ENCODE results near the gene COP1.
A peak's percentile ranks its signal among the peaks of the same experiment; 100 is the strongest.

Gene COP1

GRCh38 chr1:175935166-175935565, 271.9 kb downstream of the COP1 start:
- no peak for DNase-seq
- peaks cover 12% of the 10 kb centered on the region for H3K4me1 ChIP-seq (ENCODE audit: control insufficient read depth, low read depth, low read length)
- H3K79me2 ChIP-seq (ENCODE audit: control insufficient read depth, insufficient read depth, low read length), result no peaks in the 10 kb centered on the region
- H2AK5ac ChIP-seq (ENCODE audit: low read length), result no peak overlapping the region
- H3K36me3 ChIP-seq (ENCODE audit: control insufficient read depth, insufficient read depth, low read length), result no peaks in the 10 kb centered on the region
- no peaks in the 10 kb centered on the region for H3K27me3 ChIP-seq (ENCODE audit: insufficient read depth, low read length, poor library complexity)
- H3K79me1 ChIP-seq (ENCODE audit: low read length), result no peaks in the 10 kb centered on the region
- no peak overlapping the region for H3K4me3 ChIP-seq (ENCODE audit: low read length)
- H3K18ac ChIP-seq (ENCODE audit: low read length), result peak overlapping the region; percentile 96
- no peak overlapping the region for H4K5ac ChIP-seq (ENCODE audit: low read length)
- WGBS (ENCODE audit: extremely low coverage, insufficient coverage, low lambda C conversion rate), result no CpG with 5 or more reads among the region's 3 CpGs
- peak overlapping the region; percentile 89 for H4K8ac ChIP-seq (ENCODE audit: low read depth, low read length)
- peak overlapping the region; percentile 60 for H2BK5ac ChIP-seq (ENCODE audit: low read length)
- peak overlapping the region; percentile 88 for H2BK120ac ChIP-seq (ENCODE audit: low read depth, low read length)
- H2BK15ac ChIP-seq (replicated peaks; ENCODE audit: low read depth), result peak overlapping the region; percentile 59
- H3K4me2 ChIP-seq (ENCODE audit: low read length), result no peak overlapping the region
- no peak overlapping the region for H3K4ac ChIP-seq (ENCODE audit: low read depth, low read length)
- H3K9ac ChIP-seq (ENCODE audit: low read length), result no peak overlapping the region
- H3K56ac ChIP-seq (ENCODE audit: low read length), result peak overlapping the region; percentile 66
- no peak overlapping the region for H3K23ac ChIP-seq (ENCODE audit: low read length)
- H3K27ac ChIP-seq (ENCODE audit: low read depth, low read length), result peak overlapping the region; percentile 4

- Histone ChIP-seq H2BK15ac (replicated peaks; ENCODE audit: low read depth) (no peak overlapping the region), H4K5ac (ENCODE audit: low read length) (no peak overlapping the region), H2AK5ac (ENCODE audit: low read length) (no peak overlapping the region), H3K23ac (ENCODE audit: low read length) (no peak overlapping the region), H3K4ac (ENCODE audit: low read depth, low read length) (no peak overlapping the region), H3K9ac (ENCODE audit: low read length) (no peak overlapping the region), H2BK5ac (ENCODE audit: low read length) (peak overlapping the region; percentile 38), H3K79me1 (ENCODE audit: low read length) (no peaks in the 10 kb centered on the region), H3K56ac (ENCODE audit: low read length) (peak overlapping the region; percentile 69), H3K36me3 (ENCODE audit: control insufficient read depth, insufficient read depth, low read length) (no peaks in the 10 kb centered on the region), H3K4me1 (ENCODE audit: control insufficient read depth, low read depth, low read length) (peaks cover 12% of the 10 kb centered on the region), H3K27me3 (ENCODE audit: insufficient read depth, low read length, poor library complexity) (no peaks in the 10 kb centered on the region), H4K8ac (ENCODE audit: low read depth, low read length) (no peak overlapping the region), H3K4me3 (ENCODE audit: low read length) (no peak overlapping the region), H3K4me2 (ENCODE audit: low read length) (no peak overlapping the region), H3K27ac (ENCODE audit: low read depth, low read length) (no peak overlapping the region), H2BK120ac (ENCODE audit: low read depth, low read length) (no peak overlapping the region), H3K79me2 (ENCODE audit: control insufficient read depth, insufficient read depth, low read length) (no peaks in the 10 kb centered on the region), H3K18ac (ENCODE audit: low read length) (peak overlapping the region; percentile 80)
- WGBS (ENCODE audit: extremely low coverage, insufficient coverage, low lambda C conversion rate), result no CpG with 5 or more reads among the region's 3 CpGs
- peak; percentile 90 for DNase-seq
Measured at GRCh38 chr1:175933801-175934200, 273.3 kb downstream of the COP1 start.

GRCh38 chr1:175927944-175928343, 279.1 kb downstream of the COP1 start:
- no CpG with 5 or more reads among the region's 1 CpG for WGBS (ENCODE audit: extremely low coverage, insufficient coverage, low lambda C conversion rate)
- Histone ChIP-seq H3K4me1 (ENCODE audit: control insufficient read depth, low read depth, low read length) (no peaks in the 10 kb centered on the region), H3K27me3 (ENCODE audit: insufficient read depth, low read length, poor library complexity) (no peaks in the 10 kb centered on the region), H3K23ac (ENCODE audit: low read length) (no peak overlapping the region), H3K27ac (ENCODE audit: low read depth, low read length) (no peak overlapping the region), H2AK5ac (ENCODE audit: low read length) (no peak overlapping the region), H2BK5ac (ENCODE audit: low read length) (no peak overlapping the region), H3K4ac (ENCODE audit: low read depth, low read length) (no peak overlapping the region), H2BK120ac (ENCODE audit: low read depth, low read length) (no peak overlapping the region), H2BK15ac (replicated peaks; ENCODE audit: low read depth) (no peak overlapping the region), H4K5ac (ENCODE audit: low read length) (no peak overlapping the region), H3K56ac (ENCODE audit: low read length) (no peak overlapping the region), H3K79me2 (ENCODE audit: control insufficient read depth, insufficient read depth, low read length) (no peaks in the 10 kb centered on the region), H3K79me1 (ENCODE audit: low read length) (no peaks in the 10 kb centered on the region), H4K8ac (ENCODE audit: low read depth, low read length) (no peak overlapping the region), H3K4me2 (ENCODE audit: low read length) (no peak overlapping the region), H3K4me3 (ENCODE audit: low read length) (no peak overlapping the region), H3K36me3 (ENCODE audit: control insufficient read depth, insufficient read depth, low read length) (no peaks in the 10 kb centered on the region), H3K18ac (ENCODE audit: low read length) (no peak overlapping the region), H3K9ac (ENCODE audit: low read length) (no peak overlapping the region)
- no peak for DNase-seq

- DNase-seq, result peak; percentile 42
- Histone ChIP-seq H4K8ac (ENCODE audit: low read depth, low read length) (peak overlapping the region; percentile 65), H2BK15ac (replicated peaks; ENCODE audit: low read depth) (peak overlapping the region; percentile 57), H3K4me1 (ENCODE audit: control insufficient read depth, low read depth, low read length) (peaks cover 19% of the 10 kb centered on the region), H3K79me1 (ENCODE audit: low read length) (no peaks in the 10 kb centered on the region), H3K56ac (ENCODE audit: low read length) (peak overlapping the region; percentile 76), H3K9ac (ENCODE audit: low read length) (peak overlapping the region; percentile 49), H3K79me2 (ENCODE audit: control insufficient read depth, insufficient read depth, low read length) (no peaks in the 10 kb centered on the region), H3K27ac (ENCODE audit: low read depth, low read length) (peak overlapping the region; percentile 49), H3K18ac (ENCODE audit: low read length) (peak overlapping the region; percentile 82), H3K23ac (ENCODE audit: low read length) (peak overlapping the region; percentile 53), H3K36me3 (ENCODE audit: control insufficient read depth, insufficient read depth, low read length) (no peaks in the 10 kb centered on the region), H3K27me3 (ENCODE audit: insufficient read depth, low read length, poor library complexity) (no peaks in the 10 kb centered on the region), H3K4me3 (ENCODE audit: low read length) (no peak overlapping the region), H4K5ac (ENCODE audit: low read length) (no peak overlapping the region), H2AK5ac (ENCODE audit: low read length) (peak overlapping the region; percentile 76), H3K4me2 (ENCODE audit: low read length) (no peak overlapping the region), H3K4ac (ENCODE audit: low read depth, low read length) (peak overlapping the region; percentile 79), H2BK5ac (ENCODE audit: low read length) (peak overlapping the region; percentile 89), H2BK120ac (ENCODE audit: low read depth, low read length) (peak overlapping the region; percentile 82)
- no CpG with 5 or more reads among the region's 3 CpGs for WGBS (ENCODE audit: extremely low coverage, insufficient coverage, low lambda C conversion rate)
Measured at GRCh38 chr1:175922254-175922881, 284.7 kb downstream of the COP1 start.

- Histone ChIP-seq H3K9ac (ENCODE audit: low read length) (no peak overlapping the region), H2BK5ac (ENCODE audit: low read length) (peak overlapping the region; percentile 75), H3K79me1 (ENCODE audit: low read length) (no peaks in the 10 kb centered on the region), H3K36me3 (ENCODE audit: control insufficient read depth, insufficient read depth, low read length) (no peaks in the 10 kb centered on the region), H4K8ac (ENCODE audit: low read depth, low read length) (no peak overlapping the region), H3K27ac (ENCODE audit: low read depth, low read length) (peak overlapping the region; percentile 36), H2AK5ac (ENCODE audit: low read length) (no peak overlapping the region), H3K4ac (ENCODE audit: low read depth, low read length) (no peak overlapping the region), H3K79me2 (ENCODE audit: control insufficient read depth, insufficient read depth, low read length) (no peaks in the 10 kb centered on the region), H3K27me3 (ENCODE audit: insufficient read depth, low read length, poor library complexity) (no peaks in the 10 kb centered on the region), H3K4me3 (ENCODE audit: low read length) (no peak overlapping the region), H4K5ac (ENCODE audit: low read length) (no peak overlapping the region), H2BK15ac (replicated peaks; ENCODE audit: low read depth) (no peak overlapping the region), H3K4me2 (ENCODE audit: low read length) (no peak overlapping the region), H3K23ac (ENCODE audit: low read length) (no peak overlapping the region), H3K18ac (ENCODE audit: low read length) (peak overlapping the region; percentile 30), H3K4me1 (ENCODE audit: control insufficient read depth, low read depth, low read length) (peaks cover 29% of the 10 kb centered on the region), H3K56ac (ENCODE audit: low read length) (peak overlapping the region; percentile 75), H2BK120ac (ENCODE audit: low read depth, low read length) (peak overlapping the region; percentile 49)
- WGBS (ENCODE audit: extremely low coverage, insufficient coverage, low lambda C conversion rate), result no CpG with 5 or more reads among the region's 4 CpGs
- peak; percentile 88 for DNase-seq
Measured at GRCh38 chr1:175920381-175920780, 286.7 kb downstream of the COP1 start.

- Histone ChIP-seq H3K56ac (ENCODE audit: low read length) (peak overlapping the region; percentile 80), H4K8ac (ENCODE audit: low read depth, low read length) (no peak overlapping the region), H3K79me1 (ENCODE audit: low read length) (no peaks in the 10 kb centered on the region), H3K9ac (ENCODE audit: low read length) (peak overlapping the region; percentile 52), H2BK5ac (ENCODE audit: low read length) (peak overlapping the region; percentile 98), H3K36me3 (ENCODE audit: control insufficient read depth, insufficient read depth, low read length) (no peaks in the 10 kb centered on the region), H3K4me3 (ENCODE audit: low read length) (no peak overlapping the region), H2BK120ac (ENCODE audit: low read depth, low read length) (peak overlapping the region; percentile 73), H2BK15ac (replicated peaks; ENCODE audit: low read depth) (no peak overlapping the region), H2AK5ac (ENCODE audit: low read length) (no peak overlapping the region), H3K4me2 (ENCODE audit: low read length) (no peak overlapping the region), H3K18ac (ENCODE audit: low read length) (peak overlapping the region; percentile 95), H4K5ac (ENCODE audit: low read length) (no peak overlapping the region), H3K4me1 (ENCODE audit: control insufficient read depth, low read depth, low read length) (peaks cover 29% of the 10 kb centered on the region), H3K79me2 (ENCODE audit: control insufficient read depth, insufficient read depth, low read length) (no peaks in the 10 kb centered on the region), H3K23ac (ENCODE audit: low read length) (no peak overlapping the region), H3K4ac (ENCODE audit: low read depth, low read length) (peak overlapping the region; percentile 81), H3K27ac (ENCODE audit: low read depth, low read length) (peak overlapping the region; percentile 70), H3K27me3 (ENCODE audit: insufficient read depth, low read length, poor library complexity) (no peaks in the 10 kb centered on the region)
- DNase-seq, result no peak
- no CpG with 5 or more reads among the region's 1 CpG for WGBS (ENCODE audit: extremely low coverage, insufficient coverage, low lambda C conversion rate)
Measured at GRCh38 chr1:175919001-175919400, 288.1 kb downstream of the COP1 start.
